Limb (tissue), 2 donors: ENCODE data around the gene WAC.
A peak's percentile ranks its signal among the peaks of the same experiment; 100 is the strongest.
"Not testable (repeated sequence)": the region's sequence is repeated elsewhere in the genome, so short reads cannot be mapped to it uniquely, and the experiment has no call there.

Experiments
- DNase-seq, 2 donors: peaks; one replicate each; pipeline ENCODE4 v3.0.0-alpha.2; 2016; ENCODE audit errors: extremely low spot score in 2 of 2

WAC gene, protein sequence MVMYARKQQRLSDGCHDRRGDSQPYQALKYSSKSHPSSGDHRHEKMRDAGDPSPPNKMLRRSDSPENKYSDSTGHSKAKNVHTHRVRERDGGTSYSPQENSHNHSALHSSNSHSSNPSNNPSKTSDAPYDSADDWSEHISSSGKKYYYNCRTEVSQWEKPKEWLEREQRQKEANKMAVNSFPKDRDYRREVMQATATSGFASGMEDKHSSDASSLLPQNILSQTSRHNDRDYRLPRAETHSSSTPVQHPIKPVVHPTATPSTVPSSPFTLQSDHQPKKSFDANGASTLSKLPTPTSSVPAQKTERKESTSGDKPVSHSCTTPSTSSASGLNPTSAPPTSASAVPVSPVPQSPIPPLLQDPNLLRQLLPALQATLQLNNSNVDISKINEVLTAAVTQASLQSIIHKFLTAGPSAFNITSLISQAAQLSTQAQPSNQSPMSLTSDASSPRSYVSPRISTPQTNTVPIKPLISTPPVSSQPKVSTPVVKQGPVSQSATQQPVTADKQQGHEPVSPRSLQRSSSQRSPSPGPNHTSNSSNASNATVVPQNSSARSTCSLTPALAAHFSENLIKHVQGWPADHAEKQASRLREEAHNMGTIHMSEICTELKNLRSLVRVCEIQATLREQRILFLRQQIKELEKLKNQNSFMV

DNA sequence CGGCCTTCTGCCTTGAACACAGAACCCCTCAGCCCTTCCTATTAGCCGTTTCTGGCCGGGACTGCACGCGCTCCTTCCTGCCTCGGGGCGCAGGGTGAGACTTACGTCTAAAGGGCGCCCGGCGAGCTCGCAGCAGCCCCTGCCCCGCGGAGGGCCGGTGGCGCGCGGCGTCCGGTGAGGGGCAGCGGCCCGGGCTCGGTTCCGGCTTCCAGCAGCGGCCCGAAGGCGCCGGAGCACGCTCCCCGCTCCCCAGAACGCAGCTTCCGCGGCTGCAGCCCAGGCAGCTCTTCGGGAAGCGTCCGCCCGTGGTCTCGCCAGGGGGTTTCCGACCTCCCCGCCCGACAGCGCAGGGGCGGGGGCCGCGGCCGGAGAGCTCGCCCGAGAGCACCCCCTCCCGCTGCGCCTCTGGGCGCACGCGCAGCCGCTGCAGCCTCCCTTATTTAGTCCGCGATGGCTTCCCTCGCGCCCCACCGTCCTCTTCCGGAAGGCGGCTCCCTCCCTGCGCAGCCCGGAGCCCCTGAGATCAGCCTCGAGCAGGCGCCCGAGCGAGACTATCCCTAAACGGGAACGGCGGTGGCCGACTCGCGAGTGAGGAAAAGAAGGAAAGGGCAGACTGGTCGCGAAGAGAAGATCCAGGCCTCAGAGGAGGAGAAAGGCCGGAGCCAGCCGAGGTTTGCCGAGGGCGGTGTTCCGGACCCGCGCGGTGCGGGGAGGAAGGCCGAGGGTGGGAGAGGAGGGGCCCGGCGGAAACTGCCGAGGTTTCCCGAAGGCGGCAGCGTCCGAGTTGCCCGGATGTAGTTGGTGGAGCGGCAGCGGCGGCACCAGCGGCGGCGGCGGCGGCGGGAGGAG is at the start of gene WAC:
WAC (plus strand) TSS at position 782 of the 849 bp plus-strand sequence. CDS start 462 bp downstream, outside the sequence.
- DNase-seq, result peak; percentile 96 to 98

DNA sequence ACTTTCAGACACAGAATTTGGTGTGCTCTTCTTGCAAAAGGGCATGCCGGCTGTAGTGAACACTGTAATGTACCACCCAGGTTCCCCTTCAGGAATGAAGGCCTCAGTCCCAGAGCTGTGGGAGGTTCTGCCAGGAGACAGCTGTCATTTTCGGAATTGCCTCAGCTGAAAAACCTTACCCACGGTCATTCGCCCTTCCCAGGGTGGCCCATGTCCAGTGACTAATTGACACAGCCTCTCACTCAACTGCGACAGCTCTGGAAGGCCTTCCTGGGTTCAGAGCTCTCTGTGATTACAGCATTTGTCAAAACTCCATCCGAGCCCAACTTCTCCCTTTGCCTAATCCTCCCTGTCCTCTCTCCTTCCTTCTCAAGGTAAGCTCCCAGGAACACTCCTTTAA is 43.7 kb upstream of the WAC start:
- no peak for DNase-seq

DNA sequence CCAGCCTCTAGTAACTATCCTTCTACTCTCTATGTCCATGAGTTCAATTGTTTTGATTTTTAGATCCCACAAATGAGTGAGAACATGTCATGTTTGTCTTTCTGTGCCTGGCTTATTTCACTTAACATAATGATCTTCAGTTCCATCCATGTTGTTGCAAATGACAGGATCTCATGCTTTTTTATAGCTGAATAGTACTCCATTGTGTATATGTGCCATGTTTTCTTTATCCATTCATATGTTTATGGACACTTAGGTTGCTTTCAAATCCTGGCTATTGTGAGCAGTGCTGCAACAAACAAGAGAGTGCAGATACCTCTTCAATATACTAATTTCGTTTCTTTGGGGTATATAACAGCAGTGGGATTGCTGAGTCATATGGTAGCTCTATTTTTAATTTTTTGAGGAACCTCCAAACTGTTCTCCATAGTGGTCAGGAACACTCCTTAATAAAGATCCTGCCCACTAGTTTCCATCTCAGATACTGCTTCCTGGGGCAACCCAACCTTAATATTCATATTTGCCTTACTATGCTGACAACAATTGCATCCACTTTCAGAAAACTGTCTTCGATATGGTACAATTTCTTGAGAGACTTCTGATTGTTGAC is 42.6 kb upstream of the WAC start:
- DNase-seq, result not testable (repeated sequence)

DNA sequence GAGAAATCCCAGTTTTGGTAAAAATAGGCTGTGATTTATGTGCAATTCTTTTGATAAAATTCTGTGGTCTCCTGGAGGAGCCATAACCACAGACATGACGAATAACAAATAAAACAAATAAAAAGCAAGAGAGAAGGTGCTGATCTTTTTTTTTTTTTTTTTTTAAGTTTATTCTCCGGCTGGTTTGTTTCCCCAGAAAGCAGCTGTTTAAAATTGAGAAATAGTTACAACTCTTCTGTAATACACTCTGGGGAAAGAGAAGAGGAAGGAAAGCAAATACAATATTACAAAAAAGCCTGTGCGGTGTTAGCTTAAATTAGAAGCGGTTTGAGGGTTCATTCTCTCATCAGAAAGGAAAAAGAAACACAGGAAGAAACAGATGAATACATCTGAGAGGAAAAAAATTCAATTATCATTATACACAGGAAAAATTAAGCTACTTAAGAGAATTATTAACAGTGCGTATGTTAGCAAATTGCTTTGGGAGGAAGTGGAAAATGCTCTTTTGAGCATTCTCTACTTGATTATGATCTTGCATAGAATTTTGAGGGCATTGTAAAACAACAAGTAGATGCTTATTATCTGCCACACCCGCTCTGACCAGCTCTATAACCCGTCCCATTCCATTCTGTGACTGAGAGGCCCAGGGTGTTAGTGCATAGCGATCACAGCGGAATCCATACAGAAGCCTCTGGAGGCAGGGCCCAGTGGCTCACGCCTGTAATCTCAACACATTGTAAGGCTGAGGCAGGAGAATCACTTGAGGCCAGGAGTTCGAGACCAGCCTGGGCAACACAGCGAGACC is 40.6 kb upstream of the WAC start:
- no peak for DNase-seq

DNA sequence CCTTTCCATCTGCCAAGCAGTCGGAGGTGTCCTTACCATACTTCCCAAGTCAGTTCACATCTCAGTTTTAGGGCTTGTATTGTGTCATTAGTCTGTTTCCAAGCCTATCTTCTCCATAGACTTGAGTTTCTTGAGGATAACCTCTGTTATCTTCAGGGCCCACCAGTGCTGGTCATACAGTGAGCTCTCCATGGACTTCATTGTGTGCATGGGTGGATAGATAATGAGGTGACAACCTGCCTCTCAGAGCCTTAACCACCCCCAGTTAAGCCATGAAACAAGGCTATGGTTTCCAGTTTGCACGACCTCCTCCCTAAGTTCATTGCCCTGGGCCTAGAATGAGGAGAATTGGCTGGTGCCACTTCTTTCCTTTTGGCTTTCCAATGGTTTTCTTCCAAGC is 38.5 kb upstream of the WAC start:
- DNase-seq, result no peak

DNA sequence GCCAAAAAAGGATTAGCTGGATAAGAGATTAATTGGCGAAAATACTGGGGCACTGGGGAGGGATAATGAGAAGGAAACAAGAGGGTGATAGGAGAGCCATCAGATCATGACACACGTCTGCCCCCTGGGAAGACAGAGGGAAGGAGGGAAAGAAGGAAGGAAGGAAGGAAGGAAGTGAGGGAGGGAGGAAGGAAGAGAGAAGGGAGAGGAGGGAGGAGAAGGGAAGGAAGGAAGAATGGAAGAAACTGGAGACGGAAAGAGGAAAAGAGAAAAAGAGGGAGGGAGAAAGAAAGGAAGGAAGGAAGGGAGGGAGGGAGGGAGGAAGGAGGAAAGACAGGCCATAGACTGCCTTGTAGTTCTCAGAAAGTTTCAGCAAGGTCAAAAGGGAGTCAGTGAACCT is 37.8 kb upstream of the WAC start:
- DNase-seq, result no peak

DNA sequence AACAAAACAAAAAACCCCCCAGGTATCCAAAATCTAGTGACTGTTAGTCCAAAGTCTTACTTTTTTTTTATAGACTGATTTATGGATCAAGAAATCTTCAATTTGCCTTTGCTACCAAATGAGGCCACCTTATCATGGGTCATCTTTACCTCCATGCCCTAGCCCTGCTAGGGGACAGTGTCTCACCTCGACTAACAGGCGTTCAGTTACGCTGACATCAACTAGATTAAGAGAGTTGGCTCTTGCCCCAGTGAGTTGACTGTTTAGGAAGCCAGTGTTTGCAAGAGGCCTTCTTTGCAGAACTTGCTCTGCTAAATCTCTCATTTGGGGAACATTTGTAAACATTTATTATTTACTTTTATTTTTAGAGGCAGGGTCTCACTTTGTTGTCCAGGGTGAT is 36.9 kb upstream of the WAC start:
- DNase-seq, result no peak

DNA sequence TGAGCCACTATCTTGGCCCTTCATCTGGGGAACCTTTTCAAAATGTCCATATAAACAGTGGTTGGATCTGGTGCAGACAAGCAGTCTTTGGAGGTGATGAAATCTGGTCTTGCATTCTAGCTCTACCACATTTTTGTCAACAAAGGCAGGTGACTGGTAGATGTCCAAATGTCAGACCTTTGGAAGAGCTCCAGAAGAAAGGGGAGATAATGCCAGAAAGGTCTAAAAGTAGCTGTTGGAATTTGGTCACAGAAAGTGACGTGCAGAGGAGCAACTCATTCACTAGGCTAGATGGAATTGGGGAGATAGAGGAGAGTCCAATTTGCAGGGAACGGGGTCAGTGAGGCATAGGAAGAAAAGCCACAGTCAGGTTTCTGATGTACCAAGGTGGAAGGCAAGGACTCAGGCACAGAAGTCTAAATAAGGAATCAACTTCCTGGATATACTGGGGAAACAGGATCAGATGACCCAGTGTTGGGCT is 36.4 kb upstream of the WAC start:
- no peak for DNase-seq

DNA sequence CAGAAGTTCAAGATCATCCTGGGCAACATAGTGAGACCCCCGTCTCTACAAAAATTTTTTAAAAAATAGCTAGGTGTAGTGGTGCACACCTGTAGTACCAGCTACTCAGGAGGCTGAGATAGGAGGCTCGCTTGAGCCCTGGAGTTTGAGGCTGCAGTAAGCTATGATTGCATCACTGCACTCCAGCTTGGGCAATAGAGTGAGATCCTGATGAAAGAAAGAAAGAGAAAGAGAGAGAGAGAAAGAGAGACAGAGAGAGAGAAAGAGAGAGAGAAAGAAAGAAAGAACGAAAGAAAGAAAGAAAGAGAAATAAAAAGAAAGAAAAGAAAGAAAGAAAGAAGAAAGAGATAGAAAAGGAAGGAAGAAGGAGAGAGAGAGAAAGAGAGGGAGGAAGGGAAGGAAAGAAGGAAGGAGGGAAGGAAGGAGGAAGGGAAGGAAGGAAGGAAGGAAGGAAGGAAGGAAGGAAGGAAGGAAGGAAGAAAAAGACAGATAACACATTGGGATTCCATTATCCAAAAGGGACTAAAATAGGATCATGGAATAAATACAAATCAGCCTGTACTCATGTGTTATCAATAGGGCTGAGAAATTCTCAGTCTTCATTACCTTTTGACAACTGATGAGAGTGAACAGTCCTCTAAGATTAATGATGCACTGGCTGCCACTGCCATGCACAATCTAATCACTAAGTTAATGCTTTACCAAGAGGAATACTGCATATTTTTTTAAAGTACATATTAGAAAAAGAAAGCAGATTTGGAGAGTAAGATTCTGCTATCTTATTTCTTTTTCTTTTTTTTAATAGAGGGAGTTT is 35.4 kb upstream of the WAC start:
- DNase-seq, result no peak

DNA sequence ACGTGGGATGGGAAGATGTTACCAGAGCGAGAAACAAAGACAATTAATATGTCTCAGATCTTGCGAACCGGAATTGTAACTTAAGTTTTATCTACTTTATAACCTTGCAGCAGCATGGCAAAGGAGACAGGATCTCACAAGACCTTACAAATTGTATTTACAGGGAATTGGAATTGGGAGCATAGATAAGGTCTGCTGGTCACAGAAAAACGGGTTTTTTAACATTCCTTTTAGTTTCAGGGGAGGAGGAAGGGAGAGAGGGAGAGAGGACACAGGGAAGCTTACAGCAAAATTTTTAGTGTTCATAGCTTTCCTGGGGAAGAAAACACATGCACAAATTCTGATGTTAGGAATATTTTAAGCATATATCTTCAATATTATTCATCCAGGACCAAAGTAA is 32.7 kb upstream of the WAC start:
- not testable (repeated sequence) for DNase-seq

DNA sequence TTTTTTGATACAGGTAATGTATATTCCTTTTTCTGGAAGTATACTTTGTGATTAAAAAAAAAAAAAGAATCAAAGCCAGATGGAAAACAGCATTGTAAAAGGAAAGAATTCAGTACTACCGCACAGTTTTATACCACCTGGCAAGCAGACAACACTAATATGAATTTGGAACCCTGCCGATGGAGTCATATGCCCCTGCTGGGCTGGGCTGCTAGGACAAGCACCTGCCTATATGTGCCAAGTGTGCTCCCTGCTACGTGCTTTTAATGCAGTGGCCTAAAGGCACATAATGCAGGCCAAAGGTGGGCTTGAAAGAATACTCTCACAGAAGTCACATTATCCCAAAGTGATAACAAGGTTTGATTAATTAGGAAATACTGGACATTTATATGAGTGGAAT is 29.8 kb upstream of the WAC start:
- peak; percentile 24 to 58 for DNase-seq

DNA sequence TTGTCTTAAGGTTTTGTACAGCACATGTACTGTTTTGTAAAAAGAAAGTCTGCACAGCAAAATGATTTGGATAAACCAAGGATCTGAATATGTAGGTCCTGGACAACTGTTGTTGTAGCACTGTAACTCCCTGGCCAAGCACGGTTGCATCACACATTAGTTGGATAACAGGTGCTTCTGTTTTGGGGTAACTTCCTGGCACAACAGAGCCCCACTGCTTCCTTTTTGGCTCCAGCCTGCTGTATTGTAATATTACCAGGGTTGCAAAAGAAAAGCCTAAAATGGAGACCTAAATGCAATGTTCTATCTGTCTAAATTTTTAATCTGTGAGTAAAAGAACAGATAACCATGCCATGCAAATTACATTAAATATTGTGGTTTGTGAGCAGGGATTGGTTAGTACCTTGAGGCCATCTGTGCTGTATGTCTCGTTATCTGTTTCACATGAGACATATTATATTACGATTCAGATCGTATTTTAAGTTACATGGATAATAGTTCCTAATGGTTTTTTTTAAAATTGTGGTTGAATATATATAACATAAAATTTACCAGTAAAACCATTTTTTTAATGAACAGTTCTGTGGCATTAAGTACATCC is 27.5 kb upstream of the WAC start:
- no peak for DNase-seq

DNA sequence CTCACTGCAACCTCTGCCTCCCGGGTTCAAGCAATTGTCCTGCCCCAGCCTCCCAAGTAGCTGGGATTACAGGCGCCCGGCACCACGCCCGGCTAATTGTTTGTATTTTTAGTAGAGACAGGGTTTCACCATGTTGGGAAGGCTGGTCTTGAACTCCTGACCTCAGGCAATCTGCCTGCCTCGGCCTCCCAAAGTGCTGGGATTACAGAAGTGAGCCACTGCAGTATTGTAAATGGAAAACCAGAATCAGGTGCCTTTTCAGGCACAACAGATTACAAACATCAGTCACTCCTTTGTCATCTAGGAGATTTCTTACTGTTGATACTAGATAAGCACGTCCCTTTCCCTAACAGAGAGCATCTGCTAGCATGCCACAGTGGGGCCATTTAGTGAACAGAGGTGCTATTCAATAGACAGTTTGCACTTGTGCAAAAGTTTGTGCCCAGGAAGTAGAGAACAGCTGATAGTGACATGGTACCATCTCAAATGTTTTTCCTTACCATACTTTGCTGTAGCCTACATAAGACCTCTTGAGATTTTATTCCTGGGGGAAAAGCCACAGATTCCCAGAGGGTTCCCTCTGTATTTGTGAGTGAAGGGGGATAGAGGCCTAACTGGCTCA is 24.5 kb upstream of the WAC start:
- DNase-seq, result no peak

DNA sequence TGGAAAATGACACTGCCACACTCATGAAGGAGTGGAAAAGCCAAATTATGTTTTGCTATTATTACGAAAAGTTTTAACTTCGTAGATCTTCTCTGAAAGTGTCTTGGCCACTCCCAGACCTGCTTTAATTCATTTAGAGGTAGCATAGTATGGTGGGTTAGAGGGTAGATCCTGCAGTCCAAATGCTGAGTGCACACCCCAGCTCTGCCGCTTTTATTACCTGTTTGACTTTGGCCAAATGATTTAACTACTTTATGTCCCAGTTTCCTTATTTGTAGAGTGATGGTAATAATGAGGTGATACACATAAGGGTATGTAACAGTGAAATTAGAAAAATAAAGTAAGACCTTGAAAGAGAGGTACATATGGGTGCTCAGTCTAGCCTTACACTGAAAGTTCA is 23.6 kb upstream of the WAC start:
- DNase-seq, result no peak

DNA sequence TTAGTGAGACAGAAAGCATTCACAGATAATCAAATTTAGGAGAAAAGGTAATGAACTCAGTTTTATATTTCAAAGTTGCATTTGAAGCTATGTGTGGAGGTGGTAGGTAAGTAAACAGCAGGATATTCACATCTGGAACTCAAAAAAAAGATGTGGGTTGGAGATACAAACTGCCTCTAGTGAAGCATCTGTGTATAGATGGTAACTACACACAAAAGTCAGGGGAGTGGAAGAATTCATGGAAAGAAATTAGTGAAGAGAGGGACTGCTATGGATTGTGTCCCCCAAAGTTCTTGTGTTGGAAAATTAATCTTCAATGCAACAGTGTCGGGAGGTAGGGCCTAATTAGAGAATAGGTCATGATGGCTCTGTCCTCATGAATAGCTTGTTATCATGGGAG is 18.3 kb upstream of the WAC start:
- DNase-seq, result no peak

DNA sequence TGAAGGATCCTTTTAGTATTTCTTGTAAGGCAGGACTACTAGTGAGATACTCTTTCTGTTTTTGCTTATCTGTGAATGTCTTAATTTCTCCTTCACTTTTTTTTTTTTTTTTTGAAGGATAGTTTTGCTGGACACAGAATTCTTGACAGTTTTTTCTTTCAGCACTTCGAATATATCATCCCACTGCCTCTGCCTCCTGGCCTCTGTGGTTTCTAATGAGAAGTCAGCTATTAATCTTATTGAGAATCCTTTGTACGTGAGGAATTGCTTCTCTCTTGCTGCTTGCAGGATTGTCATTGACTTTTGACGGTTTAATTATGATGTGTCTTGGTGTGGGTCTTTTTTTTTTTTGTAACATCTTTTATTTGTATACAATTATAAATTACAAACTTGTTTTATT is 12.6 kb upstream of the WAC start:
- no peak for DNase-seq

DNA sequence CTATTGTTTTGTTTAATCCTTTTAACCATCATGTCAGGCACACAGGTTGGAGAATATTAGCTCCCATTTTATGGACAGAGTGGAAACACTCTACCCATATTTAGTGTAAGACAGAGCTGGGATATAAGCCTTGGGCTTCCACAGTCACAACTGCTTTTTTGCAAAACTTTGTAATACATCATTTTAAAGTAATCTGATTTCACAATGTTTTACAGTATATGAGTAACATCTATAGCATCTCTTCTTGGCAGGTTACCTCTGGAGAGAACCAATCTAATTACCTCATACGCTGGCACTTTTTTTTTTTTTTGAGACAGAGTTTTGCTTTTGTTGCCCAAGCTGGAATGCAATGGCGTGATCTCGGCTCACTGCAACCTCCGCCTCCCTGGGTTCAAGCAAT is 12.1 kb upstream of the WAC start:
- DNase-seq, result not testable (repeated sequence)

DNA sequence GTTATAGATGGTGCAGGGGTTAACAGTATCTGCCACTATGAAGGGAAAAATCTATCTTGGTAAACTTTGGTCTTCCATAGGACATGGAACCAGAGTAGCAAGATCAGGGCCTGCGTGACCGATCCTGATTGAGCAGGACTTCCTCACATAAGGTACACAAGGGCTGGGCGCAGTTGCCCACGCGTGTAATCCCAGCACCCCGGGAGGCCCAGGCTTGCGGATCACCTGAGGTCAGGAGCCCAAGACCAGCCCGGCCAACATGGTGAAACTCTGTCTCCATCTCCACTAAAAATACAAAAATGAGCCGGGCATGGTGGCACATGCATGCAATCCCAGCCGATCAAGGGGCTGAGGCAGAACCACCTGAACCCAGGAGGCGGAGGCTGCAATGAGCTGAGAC is 11.0 kb upstream of the WAC start:
- DNase-seq, result not testable (repeated sequence)

DNA sequence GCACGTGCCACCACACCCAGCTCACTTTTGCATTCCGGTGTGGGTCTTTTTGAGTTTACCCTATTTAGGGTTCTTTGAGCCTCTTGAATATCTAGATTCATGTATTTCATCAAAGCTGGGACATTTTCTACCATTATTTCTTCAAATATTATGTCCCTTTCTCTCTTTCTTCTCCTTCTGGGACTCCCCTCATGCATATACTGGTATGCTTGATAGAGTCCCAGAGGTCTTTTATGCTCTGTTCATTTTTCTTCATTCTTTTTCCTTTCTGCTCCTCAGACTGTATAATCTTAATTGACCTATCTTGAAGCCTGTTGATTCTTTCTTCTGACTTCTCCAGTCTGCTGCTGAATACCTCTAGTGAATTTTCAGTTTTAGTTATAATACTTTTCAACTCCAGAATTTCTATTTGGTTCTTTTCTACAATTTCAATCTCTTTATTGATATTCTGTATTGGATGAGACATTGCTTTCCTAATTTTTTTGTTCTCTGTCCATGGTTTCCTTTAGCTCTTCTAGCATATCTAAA is 9.1 kb upstream of the WAC start:
- no peak for DNase-seq
